Choroid plexus epithelial cell (primary cell): Measurements from ENCODE around the gene MEIS2.
A peak's percentile ranks its signal among the peaks of the same experiment; 100 is the strongest.

Source experiments
- DNase-seq: peaks from one replicate; pipeline ENCODE4 v3.0.0-alpha.2; 2010; ENCODE audit warnings: low read depth
- H3K4me3 ChIP-seq: 2 replicates; pipeline ENCODE4 v1.5.1; 2011; ENCODE audit warnings: low read depth, mild to moderate bottlenecking, control low read depth, low read length, moderate library complexity
- CTCF ChIP-seq: conservative IDR thresholded peaks from 2 replicates; pipeline ENCODE4 v1.5.1; 2011; ENCODE audit warnings: low read depth, mild to moderate bottlenecking, control low read depth, inconsistent platforms, low read length, moderate library complexity

The MEIS2 gene

GRCh38 chr15:36898536-36899126, 201.7 kb downstream of the MEIS2 start:
- DNase-seq = peak; percentile 50
- no peak for TF ChIP-seq CTCF
- no peak overlapping the region for H3K4me3 ChIP-seq

- no peak overlapping the region for H3K4me3 ChIP-seq
- no peak for DNase-seq
- no peak for TF ChIP-seq CTCF
These were observed 202.5 kb downstream of the MEIS2 start for GRCh38 chr15:36897834-36898233.

- no peak for TF ChIP-seq CTCF
- H3K4me3 ChIP-seq = no peak overlapping the region
- DNase-seq = no peak
These were observed 203.4 kb downstream of the MEIS2 start for GRCh38 chr15:36896949-36897348.

- TF ChIP-seq CTCF = no peak
- no peak overlapping the region for H3K4me3 ChIP-seq
- no peak for DNase-seq
These were observed 206.3 kb downstream of the MEIS2 start for GRCh38 chr15:36894075-36894474.

GRCh38 chr15:36893276-36893675, 207.1 kb downstream of the MEIS2 start:
- no peak overlapping the region for H3K4me3 ChIP-seq
- DNase-seq = no peak
- no peak for TF ChIP-seq CTCF

- no peak overlapping the region for H3K4me3 ChIP-seq
- no peak for TF ChIP-seq CTCF
- DNase-seq = no peak
These were observed 212.0 kb downstream of the MEIS2 start for GRCh38 chr15:36888011-36888992.
